HG03139 (cell line): ENCODE measurements around the gene OXCT1.
A peak's percentile ranks its signal among the peaks of the same experiment; 100 is the strongest.

Experiments used
- ATAC-seq: cut with Tn5 transposase; IDR thresholded peaks from one replicate; pipeline ENCODE4 v1.9.1; 2021; ENCODE audit not compliant: unreplicated experiment

OXCT1 gene

GRCh38 chr5:41869724-41870626 is at the start of gene OXCT1:
Gene OXCT1 (minus strand): TSS chr5:41870425. CDS start chr5:41870358, 67 bp downstream.
- ATAC-seq = peak; percentile 91

- no peak for ATAC-seq
These were observed 47.9 kb upstream of the OXCT1 start for GRCh38 chr5:41918105-41918504.

GRCh38 chr5:41908374-41909079 is 38.3 kb upstream of the OXCT1 start:
- no peak for ATAC-seq

- ATAC-seq = no peak
These were observed 35.9 kb upstream of the OXCT1 start for GRCh38 chr5:41906151-41906550.

GRCh38 chr5:41903892-41904799 is 33.9 kb upstream of the OXCT1 start, which contains the start of gene RIMOC1:
Gene RIMOC1 (plus strand): TSS chr5:41904344. CDS start chr5:41904368, 24 bp downstream.
- ATAC-seq = peak; percentile 99

GRCh38 chr5:41903382-41903891 is 33.2 kb upstream of the OXCT1 start:
- ATAC-seq = no peak

- ATAC-seq = no peak
These were observed 26.0 kb upstream of the OXCT1 start for GRCh38 chr5:41896230-41896629.

- no peak for ATAC-seq
These were observed 23.0 kb upstream of the OXCT1 start for GRCh38 chr5:41893074-41893851.

GRCh38 chr5:41892031-41892430 is 21.8 kb upstream of the OXCT1 start:
- ATAC-seq = no peak

- no peak for ATAC-seq
These were observed 21.0 kb upstream of the OXCT1 start for GRCh38 chr5:41891066-41891707.

- ATAC-seq = no peak
These were observed 15.1 kb upstream of the OXCT1 start for GRCh38 chr5:41885286-41885685.

GRCh38 chr5:41883936-41884335 is 13.7 kb upstream of the OXCT1 start:
- no peak for ATAC-seq

- no peak for ATAC-seq
These were observed 13.0 kb upstream of the OXCT1 start for GRCh38 chr5:41883243-41883642.

GRCh38 chr5:41882765-41883164 is 12.5 kb upstream of the OXCT1 start:
- no peak for ATAC-seq

GRCh38 chr5:41878643-41879478 is 8.6 kb upstream of the OXCT1 start:
- peak; percentile 64 for ATAC-seq

GRCh38 chr5:41878173-41878572 is 7.9 kb upstream of the OXCT1 start:
- peak; percentile 41 for ATAC-seq

- ATAC-seq = no peak
These were observed 7.2 kb upstream of the OXCT1 start for GRCh38 chr5:41877408-41877807.

GRCh38 chr5:41876678-41877077 is 6.5 kb upstream of the OXCT1 start:
- no peak for ATAC-seq

- no peak for ATAC-seq
These were observed 4.9 kb upstream of the OXCT1 start for GRCh38 chr5:41875121-41875520.
